ENCODE measurements around the gene CNOT11.

Gene CNOT11

GRCh38 chr2:101270700-101271259, 18.1 kb downstream of the CNOT11 start:
- CTCF ChIA-PET, result interaction anchor here (0.8 kb wide), 1 partner anchor 26 kb away, joined by 3 read pairs; no protein-coding TSS in a partner anchor
- no peak overlapping the region for H3K4me3 ChIP-seq (ENCODE audit: low read depth, low read length)
- DNase-seq (ENCODE audit: low read depth, low spot score), result no peak
- TF ChIP-seq, protein P1, sequence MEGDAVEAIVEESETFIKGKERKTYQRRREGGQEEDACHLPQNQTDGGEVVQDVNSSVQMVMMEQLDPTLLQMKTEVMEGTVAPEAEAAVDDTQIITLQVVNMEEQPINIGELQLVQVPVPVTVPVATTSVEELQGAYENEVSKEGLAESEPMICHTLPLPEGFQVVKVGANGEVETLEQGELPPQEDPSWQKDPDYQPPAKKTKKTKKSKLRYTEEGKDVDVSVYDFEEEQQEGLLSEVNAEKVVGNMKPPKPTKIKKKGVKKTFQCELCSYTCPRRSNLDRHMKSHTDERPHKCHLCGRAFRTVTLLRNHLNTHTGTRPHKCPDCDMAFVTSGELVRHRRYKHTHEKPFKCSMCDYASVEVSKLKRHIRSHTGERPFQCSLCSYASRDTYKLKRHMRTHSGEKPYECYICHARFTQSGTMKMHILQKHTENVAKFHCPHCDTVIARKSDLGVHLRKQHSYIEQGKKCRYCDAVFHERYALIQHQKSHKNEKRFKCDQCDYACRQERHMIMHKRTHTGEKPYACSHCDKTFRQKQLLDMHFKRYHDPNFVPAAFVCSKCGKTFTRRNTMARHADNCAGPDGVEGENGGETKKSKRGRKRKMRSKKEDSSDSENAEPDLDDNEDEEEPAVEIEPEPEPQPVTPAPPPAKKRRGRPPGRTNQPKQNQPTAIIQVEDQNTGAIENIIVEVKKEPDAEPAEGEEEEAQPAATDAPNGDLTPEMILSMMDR (IDR thresholded peaks at IDR 0.05; ENCODE audit: insufficient read depth, low read length, missing control alignments), result no peak
- POLR2A ChIA-PET, result interaction anchor here (1.1 kb wide), 1 partner anchor 10 kb away, joined by 5 read pairs; no protein-coding TSS in a partner anchor

- TF ChIP-seq, protein P1 (IDR thresholded peaks at IDR 0.05; ENCODE audit: insufficient read depth, low read length, missing control alignments), result no peak
- ChIA-PET POLR2A (no interaction called here), CTCF (interaction anchor here (0.6 to 1.7 kb wide), 2 partner anchors 10 to 632 kb away, joined by 3 to 5 read pairs; no protein-coding TSS in a partner anchor)
- H3K4me3 ChIP-seq (ENCODE audit: low read depth, low read length), result no peak overlapping the region
- no peak for DNase-seq (ENCODE audit: low read depth, low spot score)
Observed at GRCh38 chr2:101272045-101272784, 19.5 kb downstream of the CNOT11 start.

- ChIA-PET CTCF (interaction anchor here (1.7 kb wide), 1 partner anchor 9 kb away, joined by 5 read pairs; no protein-coding TSS in a partner anchor), POLR2A (no interaction called here)
- TF ChIP-seq, protein P1 (IDR thresholded peaks at IDR 0.05; ENCODE audit: insufficient read depth, low read length, missing control alignments), result no peak
- H3K4me3 ChIP-seq (ENCODE audit: low read depth, low read length), result no peak overlapping the region
- no peak for DNase-seq (ENCODE audit: low read depth, low spot score)
Observed at GRCh38 chr2:101273056-101273455, 20.4 kb downstream of the CNOT11 start.

GRCh38 chr2:101274142-101274541, 21.5 kb downstream of the CNOT11 start:
- TF ChIP-seq, protein P1 (IDR thresholded peaks at IDR 0.05; ENCODE audit: insufficient read depth, low read length, missing control alignments), result no peak
- DNase-seq (ENCODE audit: low read depth, low spot score), result no peak
- ChIA-PET CTCF (no interaction called here), POLR2A (no interaction called here)
- no peak overlapping the region for H3K4me3 ChIP-seq (ENCODE audit: low read depth, low read length)

DNA sequence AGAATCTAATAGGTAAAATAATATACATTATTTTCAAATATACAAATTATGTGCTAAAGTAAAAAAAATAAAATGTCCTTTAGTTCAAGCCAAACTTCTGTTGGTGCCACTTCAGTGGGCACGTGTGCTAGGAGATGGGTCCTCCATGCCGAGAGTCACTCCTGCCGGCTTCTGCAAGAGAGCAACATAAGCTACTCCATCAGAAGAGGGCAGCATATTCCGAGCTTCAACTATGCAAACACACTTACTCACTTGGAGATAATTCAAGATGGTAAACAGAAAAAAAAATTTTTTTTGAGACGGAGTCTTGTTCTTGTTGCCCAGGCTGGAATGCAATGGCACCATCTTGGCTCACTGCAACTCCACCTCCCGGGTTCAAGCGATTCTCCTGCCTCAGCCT, 24.4 kb downstream of the CNOT11 start:
- DNase-seq (ENCODE audit: low read depth, low spot score), result no peak
- H3K4me3 ChIP-seq (ENCODE audit: low read depth, low read length), result no peak overlapping the region
- ChIA-PET POLR2A (no interaction called here), CTCF (interaction anchor here (0.6 to 1.4 kb wide), 4 partner anchors 18 to 315 kb away, joined by 3 to 4 read pairs (median 3); no protein-coding TSS in a partner anchor)
- TF ChIP-seq, protein P1 (IDR thresholded peaks at IDR 0.05; ENCODE audit: insufficient read depth, low read length, missing control alignments), result no peak

GRCh38 chr2:101278925-101279324, 26.2 kb downstream of the CNOT11 start:
- CTCF ChIA-PET, result interaction anchor here (1.1 kb wide), 1 partner anchor 962 kb away, joined by 4 read pairs; no protein-coding TSS in a partner anchor
- TF ChIP-seq, protein P1 (IDR thresholded peaks at IDR 0.05; ENCODE audit: insufficient read depth, low read length, missing control alignments), result no peak
- no peak overlapping the region for H3K4me3 ChIP-seq (ENCODE audit: low read depth, low read length)
- POLR2A ChIA-PET, result no interaction called here
- no peak for DNase-seq (ENCODE audit: low read depth, low spot score)
